ENCODE results near the gene PCDH8. TPM values are rescaled to one million over a fixed set of nuclear protein-coding genes. Genes with fewer than 3 reads are reported as not detected.
A peak's percentile ranks its signal among the peaks of the same experiment; 100 is the strongest.
"Not testable (repeated sequence)": the region's sequence is repeated elsewhere in the genome, so short reads cannot be mapped to it uniquely, and the experiment has no call there.

Gene PCDH8
- total RNA-seq, 2 donors from 2014 or later = not detected

DNA sequence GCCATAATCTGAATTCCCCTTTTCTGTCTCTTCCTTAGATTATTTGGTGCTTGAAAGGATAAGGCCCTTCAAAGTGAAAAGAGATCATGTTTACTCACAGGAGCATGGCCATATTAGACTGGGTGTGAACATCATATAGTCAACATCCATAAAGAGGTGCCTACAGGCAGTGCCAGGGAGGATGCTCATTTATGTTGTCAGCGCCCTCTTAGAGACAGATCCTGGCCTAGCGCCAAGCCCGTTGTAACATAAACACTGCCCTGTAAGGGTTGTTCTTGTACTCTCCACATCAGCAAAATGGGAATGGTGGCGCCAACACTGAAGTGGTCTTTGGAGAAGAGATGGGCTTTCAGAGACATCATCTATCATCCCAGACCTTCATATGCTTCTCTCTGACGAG, 16.1 kb downstream of the PCDH8 start:
- ATAC-seq (no peak), DNase-seq (no peak)
- intact Hi-C loops (cut with DNase I) = loop anchor here in 1 of 2 donors (10.0 kb wide), 1 partner anchor 158 kb away; no protein-coding TSS in a partner anchor

DNA sequence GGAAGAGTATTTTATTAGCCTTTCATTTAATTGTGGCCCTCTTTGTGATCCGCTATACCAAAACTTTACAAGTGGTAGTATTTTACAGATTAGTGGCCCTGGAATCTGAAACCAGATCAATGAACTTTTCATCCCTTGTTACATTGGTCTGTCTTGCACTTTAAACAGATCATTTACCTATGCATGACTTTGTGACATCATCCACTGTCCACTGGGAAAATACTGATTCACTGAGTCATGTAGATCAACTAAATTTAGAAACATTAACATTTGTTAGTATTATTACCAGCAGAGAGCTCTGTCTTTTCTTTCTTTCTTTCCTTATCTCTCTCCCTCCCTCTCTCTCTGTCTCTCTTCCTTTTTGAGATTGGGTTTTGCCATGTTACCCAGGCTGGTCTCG, 17.5 kb downstream of the PCDH8 start:
- intact Hi-C loops (cut with DNase I) = loop anchor here in 1 of 2 donors (10.0 kb wide), 1 partner anchor 156 kb away; no protein-coding TSS in a partner anchor
- DNase-seq (no peak), ATAC-seq (no peak)

DNA sequence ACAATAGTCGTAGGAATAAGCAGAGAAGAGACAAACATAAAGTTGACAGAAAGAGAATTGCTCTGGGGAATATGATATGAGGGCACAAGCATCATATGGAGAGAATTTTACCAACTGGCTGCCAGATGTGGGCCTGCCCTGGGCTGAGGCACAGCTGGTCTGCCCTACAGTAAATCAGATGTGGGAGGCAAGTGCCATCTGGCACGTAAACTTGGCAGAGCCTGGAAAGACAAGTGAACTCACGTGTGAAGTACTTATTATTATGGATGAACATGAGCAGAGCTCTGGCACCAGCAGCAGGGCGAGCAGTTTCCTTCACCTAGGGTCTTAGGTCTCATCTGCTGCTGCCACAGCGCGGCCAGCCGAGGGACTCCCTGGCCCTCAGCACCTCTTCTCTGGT, 20.6 kb downstream of the PCDH8 start:
- intact Hi-C loops (cut with DNase I) = no loop called here
- ATAC-seq (no peak), DNase-seq (no peak)

DNA sequence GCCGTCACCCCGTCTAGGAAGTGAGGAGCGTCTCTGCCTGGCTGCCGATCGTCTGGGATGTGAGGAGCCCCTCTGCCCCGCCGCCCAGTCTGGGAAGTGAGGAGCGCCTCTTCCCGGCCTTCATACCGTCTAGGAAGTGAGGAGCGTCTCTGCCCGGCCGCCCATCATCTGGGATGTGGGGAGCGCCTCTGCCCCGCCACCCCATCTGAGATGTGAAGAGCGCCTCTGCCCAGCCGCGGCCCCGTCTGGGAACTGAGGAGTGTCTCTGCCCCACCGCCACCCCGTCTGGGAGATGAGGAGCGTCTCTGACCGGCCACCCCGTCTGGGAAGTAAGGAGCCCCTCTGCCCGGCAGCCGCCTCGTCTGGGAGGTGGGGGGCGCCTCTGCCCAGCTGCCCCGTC, 30.6 kb downstream of the PCDH8 start:
- ATAC-seq; intact Hi-C loops (cut with DNase I); DNase-seq: not testable (repeated sequence)

DNA sequence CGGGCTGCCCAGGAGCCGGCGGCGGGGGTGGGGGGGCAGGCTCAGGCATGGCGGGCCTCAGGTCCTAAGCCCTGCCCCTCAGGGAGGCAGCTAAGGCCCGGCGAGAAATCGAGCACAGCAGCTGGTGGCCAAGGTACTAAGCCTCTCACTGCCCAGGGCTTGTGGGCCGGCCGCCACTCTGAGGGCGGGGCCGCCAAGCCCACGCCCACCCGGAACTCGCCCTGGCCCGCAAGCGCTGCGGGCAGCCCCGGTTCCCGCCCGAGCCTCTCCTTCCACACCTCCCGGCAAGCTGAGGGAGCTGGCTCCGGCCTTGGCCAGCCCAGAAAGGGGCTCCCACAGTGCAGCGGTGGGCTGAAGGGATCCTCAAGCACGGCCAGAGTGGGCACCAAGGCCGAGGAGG, 33.1 kb downstream of the PCDH8 start:
- DNase-seq (no peak), ATAC-seq (no peak)
- intact Hi-C loops (cut with DNase I) = no loop called here

DNA sequence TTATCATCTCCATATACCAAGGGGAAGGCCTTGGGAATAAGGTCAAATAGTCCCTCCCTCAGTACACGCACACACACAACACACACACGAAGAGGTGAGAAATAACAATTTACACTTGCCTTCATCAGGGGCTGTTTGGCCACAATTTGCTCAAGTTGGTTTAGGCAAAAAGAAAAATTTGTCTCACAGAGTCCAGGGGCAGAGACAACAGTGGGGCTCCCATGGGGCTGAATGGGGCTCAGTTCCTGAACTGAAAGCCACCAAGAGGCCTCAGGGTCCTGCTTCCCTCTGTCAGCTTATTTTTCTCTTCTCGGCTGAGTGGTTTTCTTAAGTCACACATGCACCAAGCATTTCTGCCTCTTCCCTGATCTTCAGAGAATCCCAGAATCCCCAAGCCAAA, 35.5 kb downstream of the PCDH8 start:
- intact Hi-C loops (cut with DNase I) = no loop called here
- no peak for DNase-seq
- ATAC-seq = no peak

DNA sequence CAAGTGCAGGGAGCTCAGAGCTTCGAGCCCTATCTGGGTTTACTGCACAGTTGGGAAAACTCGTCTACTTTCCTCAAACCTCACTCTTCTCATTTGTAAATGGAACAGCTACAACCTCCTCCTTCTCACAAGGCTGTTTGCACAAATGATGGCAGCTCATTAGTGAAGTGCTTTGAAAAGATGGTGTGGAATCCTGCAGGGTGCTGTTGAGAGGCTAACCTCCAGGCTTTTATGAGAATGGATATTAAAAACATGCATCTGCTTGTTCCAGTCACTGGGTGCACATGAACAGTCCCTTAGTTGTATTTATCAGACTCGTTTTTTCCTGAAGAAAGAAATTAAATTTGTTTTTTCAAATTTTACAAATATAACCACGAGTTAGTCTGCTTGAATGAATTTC, 36.6 kb downstream of the PCDH8 start:
- intact Hi-C loops (cut with DNase I) = no loop called here
- ATAC-seq = no peak
- no peak for DNase-seq

DNA sequence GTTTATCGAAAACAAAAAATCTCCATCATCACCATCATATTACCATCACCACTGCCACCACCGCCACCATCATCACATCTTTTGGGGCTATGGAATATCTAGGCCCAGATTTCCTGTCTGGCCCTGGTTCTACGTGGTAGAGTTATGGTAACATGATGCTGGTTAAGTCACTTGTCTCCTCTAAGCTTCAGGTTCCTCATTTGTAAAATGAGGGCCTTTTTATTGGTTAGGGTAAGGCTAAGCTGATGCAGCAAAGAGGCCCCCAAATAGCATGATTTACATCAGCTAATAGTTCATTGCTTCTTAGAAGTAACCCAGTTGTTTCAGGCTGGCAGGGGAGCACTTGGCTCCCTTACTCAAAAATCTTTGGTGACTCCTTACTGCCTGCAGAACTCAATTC, 37.9 kb downstream of the PCDH8 start:
- DNase-seq = no peak
- no peak for ATAC-seq
- intact Hi-C loops (cut with DNase I) = no loop called here

DNA sequence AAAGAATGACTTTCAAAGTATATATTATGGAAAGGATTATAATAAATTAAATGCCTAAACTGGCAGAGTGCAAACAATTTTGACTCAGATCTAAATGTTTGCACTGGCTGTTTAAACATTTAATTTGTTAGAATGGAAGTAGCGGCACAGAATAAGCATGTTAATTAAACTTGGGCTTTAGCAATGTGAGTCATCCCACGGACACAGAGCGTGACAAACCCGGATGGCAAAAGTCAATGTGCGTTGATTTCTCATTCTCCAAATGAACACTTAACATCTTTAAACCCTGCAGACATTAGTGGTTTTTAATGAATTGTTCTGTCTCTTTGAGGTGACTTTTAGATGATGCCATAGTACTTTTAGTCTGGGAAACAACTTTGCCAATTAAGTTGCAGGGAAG, 38.4 kb downstream of the PCDH8 start:
- no peak for ATAC-seq
- intact Hi-C loops (cut with DNase I) = no loop called here
- no peak for DNase-seq

DNA sequence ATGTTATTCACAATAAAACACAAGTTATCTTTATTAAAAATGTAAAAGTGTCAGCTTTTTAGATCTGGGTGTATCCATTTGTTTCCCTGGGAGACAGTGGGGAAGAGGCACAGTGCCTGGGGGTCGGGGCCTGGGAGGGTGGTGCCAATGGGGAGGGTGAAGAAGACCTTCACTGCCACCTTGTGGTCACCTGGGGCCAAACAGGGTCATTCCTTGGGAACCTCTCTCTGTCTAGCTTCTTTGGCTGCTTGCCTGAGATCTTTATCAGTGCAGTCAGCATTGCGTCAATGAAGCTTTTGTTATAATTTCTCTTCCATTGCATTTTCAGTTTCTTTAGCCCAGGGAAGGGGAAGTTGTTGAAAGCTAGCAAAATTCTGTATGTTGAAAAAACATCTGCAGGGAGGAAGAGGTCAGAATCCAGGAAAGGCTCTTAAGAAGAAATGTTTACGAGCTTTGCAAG, 39.1 kb downstream of the PCDH8 start:
- intact Hi-C loops (cut with DNase I) = no loop called here
- ATAC-seq (peak in 1 of 2 donors; percentile 53), DNase-seq (peak; percentile 25)

DNA sequence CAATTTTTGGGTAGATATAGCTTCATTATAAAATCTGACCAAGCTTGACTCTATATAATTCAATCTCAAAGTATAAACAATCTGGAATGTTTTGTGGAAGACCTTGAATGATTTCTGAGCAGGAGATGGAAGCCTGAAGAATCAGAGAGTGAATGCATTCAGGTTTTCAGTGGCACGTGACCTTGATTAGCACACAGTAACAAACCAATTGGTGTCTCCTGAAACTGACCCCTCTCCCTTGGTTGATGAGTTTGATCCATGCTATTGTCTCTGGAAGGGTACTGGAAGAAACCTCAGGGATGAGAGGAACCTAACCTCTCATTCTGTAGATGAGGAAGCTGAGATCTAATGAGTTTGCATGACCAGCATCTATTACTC, 39.6 kb downstream of the PCDH8 start:
- DNase-seq (no peak), ATAC-seq (no peak)
- intact Hi-C loops (cut with DNase I) = no loop called here

DNA sequence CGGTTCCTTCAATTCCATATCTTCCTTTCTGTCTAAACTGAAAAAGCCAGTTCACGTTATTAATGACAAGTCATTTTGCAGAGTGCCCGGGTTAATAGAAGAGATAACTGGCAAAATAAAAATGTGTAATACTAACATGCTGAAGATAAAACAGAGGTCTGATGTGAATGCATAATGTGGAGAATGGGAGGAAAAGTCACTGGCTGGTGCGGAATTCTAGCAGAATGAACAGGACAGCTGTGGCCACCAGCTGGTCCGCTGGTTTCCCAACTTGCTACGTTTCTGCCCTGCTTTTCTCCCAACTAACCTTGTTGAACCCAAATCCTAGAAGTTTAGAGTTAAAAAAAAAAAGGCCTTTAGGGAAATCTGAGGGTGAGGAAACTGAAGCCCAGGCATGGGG, 42.4 kb downstream of the PCDH8 start:
- DNase-seq (no peak), ATAC-seq (no peak)
- intact Hi-C loops (cut with DNase I) = no loop called here

DNA sequence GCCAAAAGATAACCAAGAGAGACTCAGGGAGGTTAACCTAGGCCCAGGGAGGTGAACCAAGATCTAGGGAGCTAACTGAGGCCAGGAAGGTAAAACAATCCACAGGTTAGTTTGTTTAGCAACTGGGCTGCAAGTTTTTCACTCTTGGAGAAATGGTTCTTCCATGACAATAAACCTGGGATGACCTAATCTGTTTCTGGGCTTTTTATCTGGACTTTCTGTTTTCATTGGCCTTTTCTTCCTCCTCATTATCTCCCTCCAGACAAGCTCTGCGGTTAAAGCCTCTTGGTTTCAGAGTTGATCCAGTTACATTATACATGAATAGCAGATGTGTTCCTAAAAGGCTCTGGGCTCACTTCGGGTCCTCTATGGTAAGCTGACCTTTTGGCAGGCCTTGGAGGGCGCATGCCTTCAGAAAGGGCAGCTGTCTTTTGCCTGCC, 44.2 kb downstream of the PCDH8 start:
- intact Hi-C loops (cut with DNase I) = no loop called here
- ATAC-seq = peak in 1 of 2 donors; percentile 84

DNA sequence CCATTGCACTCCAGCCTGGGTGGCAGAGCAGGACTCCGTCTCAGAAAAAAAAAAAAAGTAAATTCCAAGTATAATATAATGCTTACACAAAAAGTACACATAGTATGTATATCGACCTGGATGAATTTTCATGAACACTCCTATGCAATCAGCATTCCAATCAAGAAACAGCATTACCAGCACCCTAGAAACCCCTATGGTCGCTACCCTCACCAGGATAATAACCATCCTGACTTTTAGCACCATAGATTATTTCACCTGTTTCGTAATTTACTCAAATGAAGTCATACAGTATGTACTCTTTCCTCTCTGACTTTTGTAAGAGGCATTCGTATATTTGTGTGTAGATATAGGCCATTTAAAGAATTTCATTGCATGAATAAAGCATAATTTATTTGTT, 47.6 kb downstream of the PCDH8 start:
- ATAC-seq (no peak), DNase-seq (no peak)
- intact Hi-C loops (cut with DNase I) = no loop called here

More for the DNA sequence above, 44.2 kb downstream of the PCDH8 start:
- no peak for DNase-seq

DNA sequence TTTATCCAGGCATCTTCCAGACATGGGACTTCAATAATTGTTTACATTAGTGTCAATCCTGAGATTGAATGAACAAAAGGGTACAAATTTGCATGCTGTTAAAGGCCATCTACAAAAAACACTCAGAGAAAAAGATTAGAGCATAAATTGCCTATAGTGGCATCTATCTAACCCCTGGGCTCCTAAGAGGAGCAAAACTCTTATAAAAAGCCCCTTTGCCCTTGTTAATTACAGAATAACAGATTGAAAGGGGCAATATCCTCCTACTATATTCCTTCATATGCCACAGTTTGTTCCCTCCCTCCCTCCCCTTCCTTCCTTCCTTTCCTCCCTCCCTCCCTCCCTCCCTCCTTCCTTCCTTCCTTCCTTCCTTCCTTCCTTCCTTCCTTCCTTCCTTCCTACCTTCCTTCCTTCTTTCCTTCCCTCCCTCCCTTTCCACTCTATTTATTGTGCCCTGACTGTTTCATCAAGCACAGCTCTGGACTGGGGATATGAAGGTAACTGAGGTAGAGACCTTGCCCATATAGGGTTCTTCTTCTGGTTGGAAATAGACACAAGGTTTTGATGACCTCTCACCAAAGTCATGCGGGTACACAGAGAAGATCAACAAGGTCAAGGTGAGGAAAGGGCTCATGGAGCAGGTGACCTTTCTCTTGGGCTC, 49.5 kb downstream of the PCDH8 start:
- no peak for ATAC-seq
- intact Hi-C loops (cut with DNase I) = no loop called here

DNA sequence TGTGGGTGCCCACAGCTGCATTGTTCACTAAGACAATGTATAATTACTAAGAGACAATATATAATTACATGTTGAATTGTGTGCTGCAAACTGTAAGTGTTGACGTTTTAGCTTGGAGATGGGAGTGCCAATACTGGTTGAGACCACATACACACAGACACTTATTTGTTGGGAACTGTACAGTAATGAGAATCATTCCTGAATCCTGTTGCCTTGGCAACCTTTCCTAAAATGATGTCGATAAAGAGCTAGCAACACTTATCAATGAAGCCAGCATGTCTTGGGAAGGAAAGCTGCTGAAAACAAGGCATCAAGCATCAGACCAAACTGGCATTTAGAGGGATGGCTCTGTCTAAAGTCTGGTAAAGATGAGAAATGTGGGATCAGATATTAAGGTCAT, 51.3 kb downstream of the PCDH8 start:
- no peak for ATAC-seq
- intact Hi-C loops (cut with DNase I) = no loop called here
- DNase-seq = no peak

More for the DNA sequence above, 49.5 kb downstream of the PCDH8 start:
- DNase-seq = no peak

DNA sequence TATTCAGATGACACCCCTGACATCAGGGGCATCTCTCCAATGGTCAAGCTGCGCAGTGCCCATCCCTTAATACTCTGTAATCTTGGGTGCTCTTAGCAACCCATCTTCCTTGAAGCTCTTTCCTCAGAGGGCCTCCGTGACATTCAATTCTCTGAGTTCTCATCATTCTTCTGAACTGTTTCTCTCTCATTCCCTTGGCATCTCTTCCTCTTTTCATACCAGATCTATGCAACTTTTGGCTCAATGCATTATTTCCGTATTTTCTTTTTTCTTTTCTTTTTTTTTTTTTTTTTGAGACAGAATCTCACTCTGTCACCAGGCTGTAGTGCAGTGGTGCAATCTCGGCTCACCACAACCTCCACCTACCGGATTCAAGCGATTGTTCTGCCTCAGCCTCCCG, 53.9 kb downstream of the PCDH8 start:
- DNase-seq = no peak
- no peak for ATAC-seq
- intact Hi-C loops (cut with DNase I) = no loop called here

DNA sequence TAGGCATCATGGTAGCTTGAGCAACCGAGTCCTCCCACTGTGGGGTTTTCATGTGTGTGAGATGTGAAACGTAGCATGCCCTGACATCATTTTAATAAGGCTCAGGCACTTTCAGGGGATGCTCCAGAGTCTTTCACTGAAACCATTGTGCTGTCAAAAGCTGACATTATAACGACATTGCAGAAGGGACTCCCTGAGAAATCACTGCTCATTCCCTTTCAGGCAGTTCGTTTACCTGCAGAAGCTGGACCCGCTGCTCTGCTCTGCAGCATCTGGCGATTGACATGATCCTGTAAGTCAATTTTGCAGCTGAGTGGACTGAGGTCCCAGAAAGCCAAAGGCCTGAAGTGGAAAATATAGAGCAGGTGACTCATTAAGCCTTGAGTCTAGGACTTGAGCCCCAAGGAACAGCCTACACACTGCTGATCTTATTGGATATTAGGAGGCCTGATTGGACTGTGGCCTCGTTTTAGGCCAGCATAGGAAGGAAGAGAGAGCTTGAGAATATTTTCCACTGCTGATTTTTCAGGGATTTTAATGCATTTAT, 54.9 kb downstream of the PCDH8 start:
- DNase-seq = no peak
- ATAC-seq = no peak
- intact Hi-C loops (cut with DNase I) = no loop called here

Data from left cardiac atrium (tissue), 4 donors.